Stimulated activated naive CD8-positive, alpha-beta T cell treated with anti-CD3 and anti-CD28 coated beads, Interleukin-15, Interleukin-2, amounts not matched to agents 100 ng/mL and 50 ng/mL, for 24 hours (primary cell): ENCODE measurements around the gene SIGLECL1.

Source experiments
- H3K27ac Mint-ChIP-seq: one replicate; pipeline ENCODE4 v1.8.0; 2021; ENCODE audit warnings: mild to moderate bottlenecking, mixed read lengths
- H3K27me3 Mint-ChIP-seq: one replicate; pipeline ENCODE4 v1.8.0; 2021; ENCODE audit warnings: mixed read lengths
- H3K36me3 Mint-ChIP-seq: one replicate; pipeline ENCODE4 v1.8.0; 2021; ENCODE audit warnings: low read depth, mixed read lengths
- H3K4me1 Mint-ChIP-seq: one replicate; pipeline ENCODE4 v1.8.0; 2021; ENCODE audit warnings: low read depth, mixed read lengths
- H3K4me3 Mint-ChIP-seq: one replicate; pipeline ENCODE4 v1.8.0; 2021; ENCODE audit warnings: mild to moderate bottlenecking, mixed read lengths
- H3K9me3 Mint-ChIP-seq: one replicate; pipeline ENCODE4 v1.8.0; 2021; ENCODE audit warnings: mixed read lengths

The SIGLECL1 gene

DNA sequence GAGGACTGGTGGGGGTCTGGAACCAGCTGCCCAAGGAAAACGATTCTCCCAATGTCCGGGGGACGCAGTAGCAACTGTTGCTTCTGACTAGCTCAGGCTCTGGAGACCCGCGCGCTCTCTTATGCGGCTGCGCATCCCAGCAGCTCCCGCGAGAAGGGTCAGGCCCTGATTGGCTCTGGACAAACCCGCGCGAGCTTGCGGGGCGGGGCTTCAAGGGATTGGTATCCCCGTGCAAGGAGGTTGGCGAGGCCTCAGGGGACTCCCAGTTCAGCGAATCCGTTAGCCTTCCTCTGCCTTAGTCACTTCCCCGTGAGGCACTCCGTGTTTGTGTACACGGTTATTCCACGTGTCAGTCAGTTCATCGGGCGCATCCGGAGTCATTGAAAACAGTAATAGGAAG lies 20.2 kb downstream of the SIGLECL1 start:
- Mint-ChIP-seq H3K4me3 (no peak overlapping the region), H3K9me3 (no peaks in the 10 kb centered on the region), H3K4me1 (peaks cover 11% of the 10 kb centered on the region), H3K36me3 (no peaks in the 10 kb centered on the region), H3K27me3 (peaks cover 16% of the 10 kb centered on the region), H3K27ac (no peak overlapping the region)

DNA sequence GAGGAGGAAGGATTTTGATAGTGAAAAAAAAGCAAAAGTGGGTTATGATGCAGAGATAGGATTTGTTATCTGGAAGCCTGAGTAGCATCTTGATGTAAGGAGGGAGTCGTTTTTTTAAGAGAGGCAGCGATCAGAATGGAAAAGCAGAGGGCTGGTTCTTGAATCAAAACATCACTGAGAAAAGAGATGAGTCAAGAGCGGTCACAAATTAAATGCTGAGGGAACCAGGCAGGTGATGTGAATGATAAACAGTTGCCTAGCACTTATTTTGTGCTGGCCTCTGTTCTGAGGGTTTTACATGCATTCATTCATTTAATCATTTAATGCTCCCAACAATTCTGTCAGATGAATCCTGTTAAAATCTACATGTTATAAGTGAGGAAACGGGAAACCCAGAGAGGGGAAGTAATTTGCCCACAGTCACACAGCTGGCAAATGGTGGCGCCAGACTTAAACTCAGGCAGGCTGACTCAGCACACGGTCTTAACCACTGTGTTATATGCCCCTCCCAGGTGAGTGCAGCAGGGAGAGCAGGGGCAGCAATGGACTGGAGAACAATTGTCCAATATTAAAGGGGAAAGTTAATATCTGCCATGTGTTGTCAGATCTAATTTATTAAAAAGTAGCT lies 21.4 kb downstream of the SIGLECL1 start:
- H3K4me3 Mint-ChIP-seq, result no peak overlapping the region
- H3K9me3 Mint-ChIP-seq, result no peaks in the 10 kb centered on the region
- H3K36me3 Mint-ChIP-seq, result no peaks in the 10 kb centered on the region
- peaks cover 21% of the 10 kb centered on the region for H3K27me3 Mint-ChIP-seq
- peaks cover 11% of the 10 kb centered on the region for H3K4me1 Mint-ChIP-seq
- peak overlapping the region; percentile 14 for H3K27ac Mint-ChIP-seq

DNA sequence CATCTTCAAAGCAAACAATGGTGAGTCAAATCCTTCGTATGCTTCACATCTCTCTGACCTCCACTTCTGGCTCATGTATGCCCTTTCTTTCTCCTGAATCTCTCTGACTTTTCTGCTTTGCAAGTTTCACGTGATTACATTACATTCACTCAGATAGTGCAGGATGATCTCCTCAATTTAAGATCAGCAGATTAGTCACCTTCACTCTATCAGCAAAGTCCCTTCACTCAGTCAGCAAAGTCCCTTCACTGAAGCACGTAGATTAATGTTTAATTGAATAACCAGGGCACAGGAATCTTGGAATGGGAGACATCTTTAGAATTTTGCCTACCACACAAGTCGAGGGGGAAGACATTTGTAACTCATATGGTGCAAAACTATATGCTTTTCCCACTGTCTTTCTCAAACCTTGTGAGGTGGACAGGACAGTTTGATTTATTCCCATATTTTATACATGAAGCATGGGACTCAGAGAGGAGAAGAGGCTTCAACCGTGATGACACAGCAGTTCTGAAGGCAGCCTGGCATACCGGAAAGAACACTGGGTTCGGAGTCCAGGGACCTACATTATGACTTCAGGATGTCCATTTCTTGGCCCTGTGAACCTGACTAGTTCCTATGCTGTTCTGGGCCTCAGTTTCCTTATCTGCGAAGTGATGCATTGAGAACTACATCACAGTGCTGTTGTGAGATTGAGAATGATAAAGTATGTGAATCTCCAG lies 23.3 kb downstream of the SIGLECL1 start:
- H3K36me3 Mint-ChIP-seq, result no peaks in the 10 kb centered on the region
- H3K27ac Mint-ChIP-seq, result no peak overlapping the region
- peaks cover 31% of the 10 kb centered on the region for H3K27me3 Mint-ChIP-seq
- H3K4me3 Mint-ChIP-seq, result no peak overlapping the region
- H3K4me1 Mint-ChIP-seq, result peaks cover 11% of the 10 kb centered on the region
- no peaks in the 10 kb centered on the region for H3K9me3 Mint-ChIP-seq

DNA sequence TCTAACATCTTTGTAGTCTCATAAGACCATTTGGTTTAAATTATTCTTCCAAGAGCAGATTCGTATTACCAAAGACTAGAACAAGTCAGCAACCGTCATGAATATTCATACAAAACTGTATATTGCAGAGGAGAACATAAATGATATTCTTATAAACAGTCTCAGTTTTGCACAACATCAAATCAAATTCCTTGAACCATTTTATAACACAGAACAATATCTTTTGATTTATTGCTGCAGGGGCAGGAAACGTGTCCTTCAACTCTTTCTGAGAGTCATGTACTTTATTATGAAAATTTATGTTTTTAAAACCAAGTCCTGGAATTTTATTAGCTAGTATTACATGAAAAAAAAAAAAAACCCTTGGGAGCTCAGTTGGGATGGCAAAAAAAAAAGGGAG lies 26.2 kb downstream of the SIGLECL1 start:
- Mint-ChIP-seq H3K4me1 (peaks cover 5% of the 10 kb centered on the region), H3K27ac (no peak overlapping the region), H3K27me3 (peaks cover 36% of the 10 kb centered on the region), H3K36me3 (no peaks in the 10 kb centered on the region), H3K9me3 (peaks cover 4% of the 10 kb centered on the region), H3K4me3 (no peak overlapping the region)

DNA sequence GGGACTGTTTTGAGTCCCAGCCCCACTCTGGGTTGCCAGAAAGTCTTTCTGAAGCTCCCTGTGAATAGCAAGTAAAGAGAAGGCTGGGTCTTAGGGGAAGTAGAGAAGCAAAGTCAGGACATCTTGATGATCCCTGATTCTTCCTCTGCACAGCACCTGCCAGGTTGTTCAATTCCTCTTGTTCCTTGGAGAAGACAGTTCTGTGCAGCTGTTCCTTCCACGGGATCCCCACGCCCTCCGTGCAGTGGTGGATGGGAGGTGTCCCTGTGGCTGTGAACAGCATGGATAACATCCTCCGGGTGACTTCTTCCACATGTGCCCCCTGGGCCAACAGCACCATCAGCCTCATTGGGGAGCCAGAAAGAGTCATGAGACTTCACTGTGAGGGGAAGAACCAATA lies 31.5 kb downstream of the SIGLECL1 start:
- H3K4me1 Mint-ChIP-seq, result no peaks in the 10 kb centered on the region
- H3K27ac Mint-ChIP-seq, result no peak overlapping the region
- H3K9me3 Mint-ChIP-seq, result peaks cover 4% of the 10 kb centered on the region
- no peak overlapping the region for H3K4me3 Mint-ChIP-seq
- H3K36me3 Mint-ChIP-seq, result no peaks in the 10 kb centered on the region
- H3K27me3 Mint-ChIP-seq, result peaks cover 31% of the 10 kb centered on the region

DNA sequence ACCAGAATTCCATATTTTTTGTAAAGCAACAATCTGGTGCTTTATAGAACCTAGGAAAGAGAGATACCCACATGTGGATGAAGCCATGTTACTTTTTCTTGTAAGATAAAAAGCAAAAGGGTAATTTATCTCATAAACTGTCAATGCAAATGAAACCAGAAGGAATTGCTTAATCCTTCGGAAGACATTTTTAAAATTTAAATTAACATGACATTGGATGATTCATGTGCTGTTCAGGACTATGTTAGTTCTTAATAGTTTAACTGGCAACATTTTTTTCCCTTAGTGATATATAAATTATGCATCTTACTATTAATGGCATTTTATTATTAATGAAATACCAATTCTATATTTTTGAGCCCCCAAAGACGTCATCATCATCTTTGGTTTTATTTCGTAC lies 34.8 kb downstream of the SIGLECL1 start:
- Mint-ChIP-seq H3K27ac (no peak overlapping the region), H3K36me3 (no peaks in the 10 kb centered on the region), H3K27me3 (peaks cover 15% of the 10 kb centered on the region), H3K4me3 (no peak overlapping the region), H3K9me3 (no peaks in the 10 kb centered on the region), H3K4me1 (no peaks in the 10 kb centered on the region)

DNA sequence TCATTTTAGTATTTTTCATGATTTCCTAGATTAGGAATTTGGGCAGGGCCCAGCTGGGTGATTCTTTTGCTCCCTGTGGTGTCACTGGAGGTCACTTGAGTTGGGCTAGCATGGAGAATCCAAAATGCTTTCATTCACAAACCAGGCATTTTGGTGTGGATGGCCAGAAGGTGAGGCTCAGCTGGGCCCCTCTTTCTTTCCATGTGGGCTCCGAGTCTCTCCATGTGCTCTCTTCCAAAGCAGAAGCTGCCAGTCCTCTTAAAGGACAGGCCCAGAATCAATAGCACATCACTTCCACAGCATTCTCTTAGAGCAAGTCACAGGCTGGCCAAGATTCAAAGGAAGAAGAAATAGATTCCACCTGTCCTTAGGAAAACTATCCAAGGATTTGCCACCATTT lies 38.8 kb downstream of the SIGLECL1 start:
- no peaks in the 10 kb centered on the region for H3K4me1 Mint-ChIP-seq
- H3K9me3 Mint-ChIP-seq, result no peaks in the 10 kb centered on the region
- peaks cover 9% of the 10 kb centered on the region for H3K27me3 Mint-ChIP-seq
- no peak overlapping the region for H3K27ac Mint-ChIP-seq
- no peak overlapping the region for H3K4me3 Mint-ChIP-seq
- H3K36me3 Mint-ChIP-seq, result no peaks in the 10 kb centered on the region

DNA sequence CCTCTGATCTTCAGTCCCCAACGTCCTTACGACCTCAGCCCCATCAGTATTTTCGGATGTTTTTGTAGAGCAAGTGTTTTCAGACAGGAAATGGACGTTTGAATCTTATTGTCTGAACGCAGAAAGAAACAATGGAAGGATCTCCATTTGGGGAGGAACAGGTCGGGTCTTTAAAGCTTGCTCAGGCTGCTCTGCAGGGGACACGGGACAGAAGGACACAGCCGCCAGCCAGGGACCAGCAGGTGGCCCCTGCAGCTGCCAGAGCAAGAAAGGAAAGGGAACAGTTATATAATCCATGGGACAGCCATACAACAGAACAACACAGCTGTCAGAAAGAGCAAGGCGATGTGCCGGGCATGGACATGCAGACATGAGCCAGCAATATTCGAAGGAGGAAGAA lies 42.1 kb downstream of the SIGLECL1 start:
- H3K27ac Mint-ChIP-seq, result no peak overlapping the region

DNA sequence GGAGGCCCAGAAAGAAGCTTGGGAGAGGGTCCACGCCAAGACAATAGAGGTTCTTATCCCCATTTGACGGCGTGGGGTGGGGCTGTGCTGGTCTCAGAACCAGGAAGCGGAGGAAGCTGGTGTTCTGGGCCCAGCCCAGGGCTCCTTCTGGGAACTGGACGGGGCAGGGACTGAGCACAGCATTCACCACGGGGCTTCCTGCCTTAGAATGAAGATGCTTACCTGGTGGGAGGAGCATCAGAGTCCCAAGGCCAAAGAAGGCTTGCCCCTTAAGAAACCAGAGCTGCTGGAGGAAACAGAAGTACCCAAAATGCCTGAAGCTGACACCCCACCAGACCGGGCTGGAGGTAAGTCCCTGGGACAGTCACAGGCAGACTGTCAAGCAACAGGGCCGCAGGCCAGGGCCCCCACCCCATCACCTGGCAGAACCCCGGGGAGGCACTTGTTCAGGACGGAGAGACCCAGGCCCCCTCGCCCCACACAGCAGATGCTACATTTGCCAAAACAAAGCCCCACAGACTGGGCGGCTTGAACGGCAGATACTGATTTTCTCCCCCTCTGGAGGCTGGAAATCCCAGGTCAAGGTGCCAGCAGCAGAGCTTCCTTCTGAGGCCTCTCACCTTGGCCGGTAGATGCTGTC lies 42.8 kb downstream of the SIGLECL1 start:
- Mint-ChIP-seq H3K27ac (no peak overlapping the region), H3K4me3 (no peak overlapping the region), H3K9me3 (no peaks in the 10 kb centered on the region), H3K36me3 (no peaks in the 10 kb centered on the region), H3K4me1 (no peaks in the 10 kb centered on the region), H3K27me3 (peaks cover 9% of the 10 kb centered on the region)

More for the DNA sequence above, 42.1 kb downstream of the SIGLECL1 start:
- Mint-ChIP-seq H3K9me3 (no peaks in the 10 kb centered on the region), H3K4me3 (no peak overlapping the region), H3K4me1 (no peaks in the 10 kb centered on the region), H3K27me3 (peaks cover 9% of the 10 kb centered on the region), H3K36me3 (no peaks in the 10 kb centered on the region)

DNA sequence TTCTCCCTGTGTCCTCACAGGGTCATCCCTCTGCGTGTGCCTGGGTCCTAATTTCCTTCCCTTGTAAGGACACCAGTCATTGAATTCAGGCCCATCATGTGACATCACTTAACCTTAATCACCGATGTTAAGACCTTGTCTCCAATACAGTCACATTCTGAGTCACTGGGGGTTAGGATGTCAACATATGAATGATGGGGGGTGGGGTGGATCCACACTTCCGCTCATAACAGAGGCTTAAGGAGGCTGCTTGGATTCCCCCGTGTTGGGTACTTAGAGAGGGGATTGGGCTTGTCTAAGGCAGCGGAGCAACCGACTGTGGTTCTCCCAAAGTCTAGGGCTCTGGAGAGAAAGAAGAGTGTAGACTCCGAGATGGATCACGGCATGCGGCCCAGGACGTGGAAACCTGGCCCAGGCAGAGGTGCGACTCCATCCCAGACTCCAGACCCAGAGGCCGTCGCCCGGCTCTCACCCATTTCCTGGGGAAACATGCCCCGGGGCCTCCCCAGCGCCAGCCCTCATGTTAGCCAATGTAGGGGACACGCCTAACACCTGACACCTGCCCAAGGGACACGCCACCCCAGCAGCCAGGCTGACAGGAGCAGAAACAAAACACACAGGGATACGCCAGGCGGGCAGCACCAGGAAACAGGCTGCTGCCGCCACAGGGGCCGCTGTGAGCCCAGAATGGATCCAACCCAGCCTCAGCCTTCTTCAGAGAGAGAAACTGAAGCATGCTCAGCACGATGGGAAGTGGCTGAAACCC lies 43.5 kb downstream of the SIGLECL1 start:
- H3K27me3 Mint-ChIP-seq, result peaks cover 9% of the 10 kb centered on the region

DNA sequence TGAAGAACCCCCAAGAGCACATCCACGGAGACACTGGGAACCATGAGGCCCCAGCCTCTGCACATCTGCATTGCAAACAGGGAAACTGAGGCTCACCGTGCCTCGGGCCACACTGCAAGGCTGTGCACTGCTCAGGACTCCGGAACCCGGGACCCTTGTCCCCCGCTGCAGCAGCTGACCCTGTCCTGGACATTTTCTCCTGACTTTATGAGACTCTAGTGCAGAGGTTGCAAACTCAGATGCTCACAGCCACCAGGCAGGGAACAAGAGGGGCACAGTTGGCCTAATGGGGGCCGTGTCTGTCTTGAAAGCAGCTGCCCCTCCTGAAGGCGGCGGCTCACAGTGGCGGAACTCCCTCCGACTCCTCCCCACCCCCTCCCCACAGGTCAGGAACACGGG lies 44.1 kb downstream of the SIGLECL1 start:
- Mint-ChIP-seq H3K27ac (no peak overlapping the region), H3K9me3 (no peaks in the 10 kb centered on the region), H3K4me3 (no peak overlapping the region), H3K36me3 (no peaks in the 10 kb centered on the region), H3K27me3 (peaks cover 9% of the 10 kb centered on the region), H3K4me1 (no peaks in the 10 kb centered on the region)

More for the DNA sequence above, 43.5 kb downstream of the SIGLECL1 start:
- H3K4me1 Mint-ChIP-seq, result no peaks in the 10 kb centered on the region
- no peak overlapping the region for H3K4me3 Mint-ChIP-seq
- no peak overlapping the region for H3K27ac Mint-ChIP-seq
- H3K9me3 Mint-ChIP-seq, result no peaks in the 10 kb centered on the region
- H3K36me3 Mint-ChIP-seq, result no peaks in the 10 kb centered on the region

DNA sequence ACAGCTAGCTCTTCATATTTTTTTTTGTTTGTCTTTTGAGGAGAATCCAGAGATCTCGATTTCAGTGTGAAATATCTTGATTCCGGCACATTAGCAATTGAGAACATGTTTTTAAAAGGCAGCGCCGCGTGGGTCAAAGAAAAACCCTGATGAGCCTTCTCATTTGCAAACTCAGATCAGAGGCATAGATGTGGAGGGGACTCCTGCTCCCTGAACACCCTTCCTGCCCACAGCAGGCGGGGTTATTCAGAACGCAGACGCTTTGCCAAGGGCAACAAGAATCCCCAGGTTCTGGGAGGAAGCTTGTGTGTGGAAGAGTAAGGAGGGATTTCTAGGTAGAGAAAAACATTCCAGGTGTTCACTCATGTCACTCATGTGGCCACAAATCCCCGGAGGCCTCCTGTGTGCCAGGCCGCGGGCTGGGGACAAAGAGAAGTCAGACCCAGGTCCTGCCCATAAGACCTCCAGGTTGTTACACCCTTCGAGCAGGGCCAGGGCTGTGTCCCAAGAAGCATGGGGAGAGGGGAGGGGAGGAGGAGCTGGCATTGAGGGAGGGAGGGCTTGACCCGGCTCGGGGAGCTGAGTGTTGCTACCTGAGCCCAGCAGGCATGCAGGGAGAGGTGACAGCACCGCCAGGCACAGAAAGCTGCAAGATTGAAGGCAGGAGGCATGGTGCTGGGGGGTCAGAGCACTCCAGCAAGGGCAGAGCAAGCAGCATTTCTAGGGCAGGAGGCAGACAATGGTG lies 44.7 kb downstream of the SIGLECL1 start:
- Mint-ChIP-seq H3K27ac (no peak overlapping the region), H3K27me3 (peaks cover 9% of the 10 kb centered on the region), H3K36me3 (no peaks in the 10 kb centered on the region), H3K4me1 (no peaks in the 10 kb centered on the region), H3K9me3 (no peaks in the 10 kb centered on the region), H3K4me3 (no peak overlapping the region)

DNA sequence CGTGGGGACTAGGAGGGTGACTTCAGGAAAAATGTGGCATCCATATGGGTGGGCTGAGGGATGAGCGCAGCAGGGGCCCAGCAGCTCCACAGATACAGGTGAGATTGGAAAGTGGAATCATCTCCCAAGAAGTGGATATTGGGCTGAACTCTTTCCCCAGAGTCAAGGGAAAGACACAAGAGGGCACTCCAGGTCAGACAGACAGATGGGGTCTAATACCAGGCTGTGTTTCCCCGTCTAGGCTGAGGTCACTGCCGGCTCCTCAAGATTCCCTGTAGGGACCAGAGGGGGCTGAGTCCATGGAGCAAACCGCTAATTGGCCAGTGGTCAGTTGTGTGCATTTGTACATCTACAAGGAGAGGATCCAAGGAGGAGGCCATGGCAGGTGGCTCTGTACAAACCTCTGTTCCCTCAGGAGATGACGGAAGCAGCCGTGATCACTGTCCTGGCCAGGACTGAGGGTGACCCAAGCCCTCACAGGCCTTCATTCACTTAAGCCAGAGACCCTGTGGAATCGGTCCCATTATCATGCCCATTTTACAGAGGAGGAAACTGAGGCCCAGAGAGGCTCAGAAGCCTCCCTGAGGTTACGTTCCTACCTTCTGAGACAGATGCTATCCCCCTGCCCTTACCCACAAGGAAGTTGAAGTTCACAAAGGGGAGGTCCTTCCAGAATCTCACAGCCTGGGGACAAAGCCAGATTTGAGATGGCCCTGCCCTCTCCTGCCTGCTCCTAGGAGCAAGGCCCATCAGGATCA lies 45.6 kb downstream of the SIGLECL1 start:
- no peaks in the 10 kb centered on the region for H3K4me1 Mint-ChIP-seq
- H3K27me3 Mint-ChIP-seq, result peaks cover 11% of the 10 kb centered on the region
- no peak overlapping the region for H3K27ac Mint-ChIP-seq

DNA sequence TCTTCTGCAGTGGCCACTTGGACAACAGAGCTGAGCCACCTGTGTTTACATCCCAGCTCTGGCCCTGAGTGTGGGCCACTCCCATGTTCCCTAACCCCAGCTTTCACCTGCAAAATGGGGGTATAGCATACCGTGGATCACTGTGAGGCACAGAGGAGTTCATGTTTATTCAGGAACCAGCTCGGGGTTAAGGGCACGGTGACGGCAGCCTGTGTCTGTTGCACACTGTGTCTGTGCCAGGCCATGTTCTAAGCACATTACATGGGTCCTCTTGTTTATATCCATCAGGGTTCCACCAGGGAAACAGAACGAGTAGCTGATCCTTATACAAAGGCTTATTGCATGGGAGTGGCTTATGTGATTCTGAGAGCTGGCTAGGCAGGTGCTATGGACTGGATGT lies 46.5 kb downstream of the SIGLECL1 start:
- H3K9me3 Mint-ChIP-seq, result peaks cover 6% of the 10 kb centered on the region
- H3K27me3 Mint-ChIP-seq, result peaks cover 16% of the 10 kb centered on the region
- no peak overlapping the region for H3K4me3 Mint-ChIP-seq
- no peak overlapping the region for H3K27ac Mint-ChIP-seq
- H3K36me3 Mint-ChIP-seq, result no peaks in the 10 kb centered on the region
- H3K4me1 Mint-ChIP-seq, result no peaks in the 10 kb centered on the region

More for the DNA sequence above, 45.6 kb downstream of the SIGLECL1 start:
- no peak overlapping the region for H3K4me3 Mint-ChIP-seq
- peaks cover 1% of the 10 kb centered on the region for H3K9me3 Mint-ChIP-seq
- H3K36me3 Mint-ChIP-seq, result no peaks in the 10 kb centered on the region
